H1 (cell line): ENCODE results near the gene CSNK1G3. TPM values are rescaled to one million over a fixed set of nuclear protein-coding genes. Genes with fewer than 3 reads are reported as not detected.

ENCODE experiments used
- NRF1 ChIP-seq: IDR thresholded peaks from 2 replicates; pipeline ENCODE4 v1.6.1; 2011; ENCODE audit warnings: mild to moderate bottlenecking, low read depth, low read length, improper control_type of control experiment
- RAD21 ChIP-seq, 2 experiments: IDR thresholded peaks in 1 of 2; conservative IDR thresholded peaks in 1 of 2; 2 replicates each; pipeline ENCODE4 v1.6.1; 2011; ENCODE audit warnings: low read depth in 2 of 2, low read length in 2 of 2, improper control_type of control experiment in 1 of 2, inconsistent platforms in 1 of 2, mild to moderate bottlenecking in 1 of 2, moderate library complexity in 1 of 2
- polyA plus RNA-seq, 7 experiments: library from polyadenylated mRNA; depleted of rRNA in 3 of 7; stranded (reverse) in 5 of 7; unstranded in 2 of 7; fragments of >200 nt in 5 of 7; fragments of 200-250 nt in 2 of 7; gene quantifications; 1 replicate in 5 of 7; 2 replicates in 1 of 7; 4 replicates in 1 of 7; pipeline versions ENCODE4 v1.2.1 to v1.2.3, GENCODE V29; 2011 to 2013; ENCODE audit warnings: missing spikeins in 2 of 7, mixed read lengths in 2 of 7
- total RNA-seq: library from RNA; stranded (reverse); fragmentation: NEBNext Ultra II Directional; extraction: Animal tissue kit (Norgen Biotek cat#: 25700); gene quantifications from 2 replicates; pipeline ENCODE4 v1.2.1, GENCODE V29; 2021
- TF ChIP-seq, protein P1 (sequence below): IDR thresholded peaks from 2 replicates; pipeline ENCODE4 v1.6.1; 2012; ENCODE audit warnings: inconsistent platforms

CSNK1G3 gene
- total and polyA plus RNA-seq, 2 of the 8 experiments (the other 6 are each of a cell fraction or from before 2014, with no cell fraction given), result 10.6 to 58.9 TPM

DNA sequence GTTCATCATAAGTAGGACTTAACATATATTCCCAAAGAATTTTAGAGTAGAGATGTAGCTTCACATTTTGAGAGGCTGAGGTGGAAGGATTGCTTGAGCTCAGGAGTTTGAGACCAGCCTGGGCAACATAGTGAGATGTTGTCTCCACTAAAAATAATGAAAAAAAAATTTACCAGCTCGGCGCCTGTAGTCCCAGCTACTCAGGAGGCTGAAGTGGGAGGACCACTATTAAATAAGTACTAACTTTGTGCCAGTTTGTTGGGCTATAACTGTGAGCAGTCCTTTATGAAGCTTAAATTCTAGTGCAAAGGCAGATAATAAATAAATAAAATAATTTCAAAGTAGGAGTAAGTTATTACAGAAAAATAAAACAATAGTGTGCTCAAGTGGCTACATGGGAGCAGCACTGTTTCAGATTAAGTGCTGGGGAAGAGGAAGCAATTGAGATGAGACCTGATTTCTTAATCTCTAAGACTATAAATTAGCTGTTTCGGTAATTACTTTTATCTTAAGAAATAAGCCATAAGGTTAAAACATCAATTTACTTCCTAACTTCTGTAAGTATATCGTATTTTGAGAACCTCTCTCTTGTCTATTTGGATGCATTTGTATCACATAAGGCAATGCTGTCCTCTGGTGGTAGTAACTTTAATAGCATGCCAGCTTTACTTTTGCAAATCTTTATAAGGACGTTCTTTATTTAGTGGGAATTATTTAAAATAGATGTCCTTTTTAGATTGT lies 98.9 kb downstream of the CSNK1G3 start (continued):
- TF ChIP-seq, protein P1, sequence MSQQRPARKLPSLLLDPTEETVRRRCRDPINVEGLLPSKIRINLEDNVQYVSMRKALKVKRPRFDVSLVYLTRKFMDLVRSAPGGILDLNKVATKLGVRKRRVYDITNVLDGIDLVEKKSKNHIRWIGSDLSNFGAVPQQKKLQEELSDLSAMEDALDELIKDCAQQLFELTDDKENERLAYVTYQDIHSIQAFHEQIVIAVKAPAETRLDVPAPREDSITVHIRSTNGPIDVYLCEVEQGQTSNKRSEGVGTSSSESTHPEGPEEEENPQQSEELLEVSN, result no peak
- TF ChIP-seq RAD21 (IDR thresholded peaks at IDR 0.05 in 1 of 2, conservative IDR thresholded peaks at IDR 0.05 in 1 of 2; ENCODE audit: low read depth in 2 of 2, low read length in 2 of 2) (peak; percentile 79 to 91), NRF1 (no peak)
